Osteocyte (in vitro differentiated cells): ENCODE measurements around the gene ACVR1B. TPM values are rescaled to one million over a fixed set of nuclear protein-coding genes. Genes with fewer than 3 reads are reported as not detected.
A peak's percentile ranks its signal among the peaks of the same experiment; 100 is the strongest.

Source experiments
- DNase-seq: peaks from one replicate; pipeline ENCODE4 v3.0.0; 2021; ENCODE audit warnings: mixed read lengths; ENCODE audit not compliant: unreplicated experiment; ENCODE audit errors: extremely low spot score
- H3K27ac Mint-ChIP-seq: one replicate; pipeline ENCODE4 v1.8.0; 2021; ENCODE audit warnings: mild to moderate bottlenecking, mixed read lengths; ENCODE audit not compliant: unreplicated experiment
- H3K27me3 Mint-ChIP-seq: one replicate; pipeline ENCODE4 v1.8.0; 2021; ENCODE audit warnings: mixed read lengths; ENCODE audit not compliant: unreplicated experiment
- H3K36me3 Mint-ChIP-seq: one replicate; pipeline ENCODE4 v1.8.0; 2021; ENCODE audit warnings: mixed read lengths; ENCODE audit not compliant: unreplicated experiment
- H3K4me1 Mint-ChIP-seq: one replicate; pipeline ENCODE4 v1.8.0; 2021; ENCODE audit warnings: mixed read lengths; ENCODE audit not compliant: unreplicated experiment
- H3K4me3 Mint-ChIP-seq: one replicate; pipeline ENCODE4 v1.8.0; 2021; ENCODE audit warnings: mild to moderate bottlenecking, moderate library complexity, mixed read lengths; ENCODE audit not compliant: unreplicated experiment
- H3K9me3 Mint-ChIP-seq: one replicate; pipeline ENCODE4 v1.8.0; 2021; ENCODE audit warnings: mixed read lengths; ENCODE audit not compliant: unreplicated experiment
- total RNA-seq: library from RNA; stranded (reverse); gene quantifications from 2 replicates; pipeline ENCODE4 v1.2.1, GENCODE V29; 2021
- TF ChIP-seq, protein P1 (sequence below): fragments of 200-600 bp; sonication (generic); IDR thresholded peaks from 2 replicates; pipeline ENCODE4 v1.5.0; 2021; ENCODE audit warnings: antibody characterized with exemption, mild to moderate bottlenecking, moderate library complexity

Gene ACVR1B
- total RNA-seq, 1 donor from 2014 or later, result 15.8 TPM

DNA sequence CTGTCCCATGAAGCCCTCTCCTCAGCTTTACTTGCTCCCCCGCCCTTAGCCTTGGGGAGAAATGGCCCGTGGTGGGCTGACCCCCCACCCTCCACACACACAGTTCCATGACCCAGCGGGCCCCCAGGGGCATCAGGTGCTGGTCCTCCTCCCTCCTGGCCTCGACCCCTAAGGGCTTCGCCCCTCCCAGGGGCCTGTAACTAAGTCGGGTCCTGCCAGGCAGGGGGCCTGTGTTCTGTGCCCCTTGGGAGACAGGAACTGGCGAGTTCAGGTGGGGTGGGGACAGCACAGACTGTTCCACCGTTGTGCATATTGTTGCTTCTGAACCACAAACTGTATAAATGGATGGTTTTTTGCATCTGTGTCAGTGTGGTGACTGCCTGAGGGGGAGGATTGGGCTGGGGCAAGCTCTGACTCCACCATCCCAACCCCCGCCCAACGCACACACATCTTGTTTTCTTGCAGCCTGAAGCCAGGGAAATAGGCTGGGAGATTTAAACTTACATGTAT lies 64.1 kb downstream of the ACVR1B start:
- DNase-seq, result no peak
- no peaks in the 10 kb centered on the region for H3K27me3 Mint-ChIP-seq
- H3K36me3 Mint-ChIP-seq, result peaks cover 2% of the 10 kb centered on the region
- H3K27ac Mint-ChIP-seq, result no peak overlapping the region
- TF ChIP-seq, protein P1, sequence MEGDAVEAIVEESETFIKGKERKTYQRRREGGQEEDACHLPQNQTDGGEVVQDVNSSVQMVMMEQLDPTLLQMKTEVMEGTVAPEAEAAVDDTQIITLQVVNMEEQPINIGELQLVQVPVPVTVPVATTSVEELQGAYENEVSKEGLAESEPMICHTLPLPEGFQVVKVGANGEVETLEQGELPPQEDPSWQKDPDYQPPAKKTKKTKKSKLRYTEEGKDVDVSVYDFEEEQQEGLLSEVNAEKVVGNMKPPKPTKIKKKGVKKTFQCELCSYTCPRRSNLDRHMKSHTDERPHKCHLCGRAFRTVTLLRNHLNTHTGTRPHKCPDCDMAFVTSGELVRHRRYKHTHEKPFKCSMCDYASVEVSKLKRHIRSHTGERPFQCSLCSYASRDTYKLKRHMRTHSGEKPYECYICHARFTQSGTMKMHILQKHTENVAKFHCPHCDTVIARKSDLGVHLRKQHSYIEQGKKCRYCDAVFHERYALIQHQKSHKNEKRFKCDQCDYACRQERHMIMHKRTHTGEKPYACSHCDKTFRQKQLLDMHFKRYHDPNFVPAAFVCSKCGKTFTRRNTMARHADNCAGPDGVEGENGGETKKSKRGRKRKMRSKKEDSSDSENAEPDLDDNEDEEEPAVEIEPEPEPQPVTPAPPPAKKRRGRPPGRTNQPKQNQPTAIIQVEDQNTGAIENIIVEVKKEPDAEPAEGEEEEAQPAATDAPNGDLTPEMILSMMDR, result no peak
- H3K4me1 Mint-ChIP-seq, result peaks cover 11% of the 10 kb centered on the region
- H3K4me3 Mint-ChIP-seq, result no peak overlapping the region
- H3K9me3 Mint-ChIP-seq, result no peaks in the 10 kb centered on the region

GRCh38 chr12:52018433-52019112 lies 67.1 kb downstream of the ACVR1B start:
- H3K36me3 Mint-ChIP-seq, result no peaks in the 10 kb centered on the region
- H3K27me3 Mint-ChIP-seq, result no peaks in the 10 kb centered on the region
- DNase-seq, result no peak
- no peak overlapping the region for H3K4me3 Mint-ChIP-seq
- no peak overlapping the region for H3K27ac Mint-ChIP-seq
- H3K4me1 Mint-ChIP-seq, result peaks cover 18% of the 10 kb centered on the region
- no peaks in the 10 kb centered on the region for H3K9me3 Mint-ChIP-seq
- TF ChIP-seq, protein P1, result no peak

DNA sequence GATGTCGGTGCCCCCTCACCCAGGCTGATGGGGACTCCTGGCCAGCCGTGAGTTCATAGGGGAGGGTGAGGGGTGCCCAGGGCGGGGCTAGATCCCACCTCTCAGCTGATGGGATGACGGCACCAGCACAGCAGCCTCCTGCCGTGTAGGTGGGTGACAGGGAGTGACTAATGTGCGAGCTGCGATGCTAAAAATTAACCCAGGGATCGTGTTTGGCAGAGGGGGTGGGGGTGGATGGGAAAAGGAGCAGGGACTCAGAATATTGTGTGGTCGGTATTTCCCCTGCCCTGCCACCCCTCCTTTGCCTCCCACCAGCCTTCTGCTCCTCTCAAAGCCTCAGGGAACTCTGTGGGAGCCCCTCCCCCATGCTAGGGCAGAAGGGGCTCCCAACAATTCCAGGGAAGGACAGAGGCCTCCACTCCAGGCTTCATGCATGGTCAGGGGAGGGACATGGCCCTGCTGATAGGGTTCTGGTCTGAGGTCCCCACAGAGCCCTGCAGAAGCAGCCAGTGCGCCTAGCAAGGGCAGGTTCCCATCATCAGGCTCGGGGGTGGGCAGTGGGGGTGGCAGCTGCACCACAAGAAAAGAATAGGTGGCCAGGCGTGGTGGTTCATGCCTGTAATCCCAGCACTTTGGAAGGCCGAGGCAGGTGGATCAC lies 67.7 kb downstream of the ACVR1B start:
- H3K36me3 Mint-ChIP-seq, result no peaks in the 10 kb centered on the region
- H3K4me1 Mint-ChIP-seq, result peaks cover 21% of the 10 kb centered on the region
- no peaks in the 10 kb centered on the region for H3K9me3 Mint-ChIP-seq
- no peak for DNase-seq
- H3K27ac Mint-ChIP-seq, result no peak overlapping the region
- TF ChIP-seq, protein P1, result no peak
- H3K27me3 Mint-ChIP-seq, result no peaks in the 10 kb centered on the region
- no peak overlapping the region for H3K4me3 Mint-ChIP-seq

- H3K27ac Mint-ChIP-seq, result no peak overlapping the region
- DNase-seq, result no peak
- peaks cover 29% of the 10 kb centered on the region for H3K4me1 Mint-ChIP-seq
- TF ChIP-seq, protein P1, result peak; percentile 71
- H3K36me3 Mint-ChIP-seq, result no peaks in the 10 kb centered on the region
- no peaks in the 10 kb centered on the region for H3K27me3 Mint-ChIP-seq
- H3K9me3 Mint-ChIP-seq, result no peaks in the 10 kb centered on the region
- H3K4me3 Mint-ChIP-seq, result peak overlapping the region; percentile 18
Measured at GRCh38 chr12:52020539-52021336, 69.2 kb downstream of the ACVR1B start.

GRCh38 chr12:52022841-52023181 lies 71.3 kb downstream of the ACVR1B start:
- Mint-ChIP-seq H3K27me3 (no peaks in the 10 kb centered on the region), H3K27ac (no peak overlapping the region), H3K9me3 (no peaks in the 10 kb centered on the region), H3K4me3 (peak overlapping the region; percentile 54), H3K36me3 (no peaks in the 10 kb centered on the region), H3K4me1 (peaks cover 34% of the 10 kb centered on the region)
- TF ChIP-seq, protein P1, result no peak
- no peak for DNase-seq
